ENCODE measurements around the gene TNS1.
"Not testable (repeated sequence)": the region's sequence is repeated elsewhere in the genome, so short reads cannot be mapped to it uniquely, and the experiment has no call there.

Gene TNS1
- 37.0 to 305 (median 97.3) reads per million in 18 experiments for total RNA-seq

DNA sequence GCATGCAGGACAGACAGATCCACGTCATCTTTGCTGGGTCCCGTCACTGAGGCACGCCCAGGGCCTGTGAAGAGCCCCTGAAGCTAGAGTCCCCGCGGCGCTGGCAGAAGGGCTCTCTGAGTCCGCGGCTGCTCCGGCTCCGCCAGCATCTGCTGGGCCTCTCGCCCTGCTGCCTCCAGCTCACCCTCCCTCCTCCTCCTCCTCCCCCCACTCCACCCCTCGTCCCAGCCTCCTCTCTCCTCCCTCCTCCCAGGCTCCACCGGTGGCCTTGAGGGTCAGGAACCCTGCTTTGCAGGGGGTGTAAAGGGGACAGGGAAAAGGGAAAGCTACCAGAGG lies at the start of gene TNS1:
Gene TNS1, minus strand, starts transcription at position 151 of the 336 bp plus-strand sequence. Its CDS starts 123 bp downstream, at position 28.
- DNase-seq, result no peak

DNA sequence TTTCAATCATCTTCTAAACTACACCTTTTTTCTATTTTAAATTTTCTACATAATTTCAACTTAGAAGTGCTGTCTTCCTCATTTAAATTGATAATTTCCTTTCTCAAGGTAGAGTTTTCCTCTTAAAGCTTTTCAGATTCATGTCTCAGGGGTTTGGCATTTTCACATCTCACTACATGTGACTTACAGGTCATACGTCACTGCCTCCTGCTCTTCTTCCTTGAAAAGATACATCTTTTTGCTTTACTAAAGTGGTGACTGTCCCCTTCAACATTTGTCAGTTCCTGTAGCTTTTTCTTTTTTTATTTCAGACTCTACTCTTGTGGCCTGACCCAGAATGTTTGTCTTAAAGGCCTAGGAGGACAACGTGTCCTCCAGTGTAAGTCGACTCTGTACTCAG lies 49.1 kb upstream of the TNS1 start:
- DNase-seq, result no peak

- DNase-seq, result peak; percentile 42 to 82
These were observed 44.9 kb upstream of the TNS1 start for GRCh38 chr2:218047536-218048225.

DNA sequence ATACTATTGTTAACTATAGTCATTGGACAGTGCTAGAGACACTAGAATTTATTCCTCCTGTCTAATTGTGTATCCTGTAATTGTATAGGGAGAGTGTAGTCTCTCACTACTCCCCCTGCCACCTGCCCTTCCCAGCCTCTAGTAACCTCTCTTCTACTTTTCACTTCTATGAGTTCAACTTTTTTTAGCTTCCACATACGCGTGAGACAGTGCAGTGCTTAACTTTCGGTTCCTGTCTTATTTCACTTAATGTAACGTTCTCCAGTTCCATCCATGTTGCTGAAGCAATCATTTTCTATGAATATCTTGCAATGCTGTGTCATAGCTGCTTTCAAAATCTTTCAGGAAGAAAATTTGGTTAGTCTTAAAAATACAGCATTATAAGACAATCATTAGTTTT lies 43.4 kb upstream of the TNS1 start:
- DNase-seq, result peak; percentile 83 to 95

DNA sequence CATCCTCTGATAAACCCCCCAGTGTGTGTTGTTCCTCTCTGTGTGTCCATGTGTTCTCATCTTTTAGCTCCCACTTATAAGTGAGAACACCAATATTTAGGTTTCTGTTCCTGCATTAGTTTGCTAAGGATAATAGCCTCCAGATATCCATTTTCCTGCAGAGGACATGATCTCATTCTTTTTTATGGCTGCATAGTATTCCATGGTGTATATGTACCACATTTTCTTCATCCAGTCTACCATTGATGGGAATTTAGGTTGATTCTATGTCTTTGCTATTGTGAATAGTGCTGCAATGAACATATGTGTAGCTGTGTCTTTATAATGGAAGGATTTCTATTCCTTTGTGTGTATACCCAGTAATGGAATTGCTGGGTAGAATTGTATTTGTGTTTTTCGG lies 41.8 kb upstream of the TNS1 start:
- not testable (repeated sequence) for DNase-seq

DNA sequence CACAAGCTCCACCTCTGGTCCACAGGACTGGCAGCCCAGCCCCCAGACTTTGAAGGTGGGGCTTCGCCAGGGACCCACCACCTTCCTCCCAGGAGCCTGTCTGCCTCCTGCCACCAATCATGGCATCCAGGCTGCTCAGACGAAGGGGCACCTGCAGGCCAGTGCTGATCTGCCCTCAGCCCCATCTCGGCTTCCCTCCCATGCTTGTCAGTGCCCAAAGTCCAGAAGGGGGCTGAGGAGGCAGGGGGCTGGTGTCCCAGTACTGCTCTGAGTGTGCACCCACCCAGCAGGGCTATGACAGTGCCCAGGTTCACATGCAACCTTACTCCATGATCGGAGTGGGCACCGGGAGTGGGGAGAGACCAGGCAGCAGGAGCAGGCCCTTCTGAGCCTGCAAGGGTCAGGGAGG lies 40.9 kb upstream of the TNS1 start:
- no peak for DNase-seq

GRCh38 chr2:218043100-218043499 lies 40.3 kb upstream of the TNS1 start:
- DNase-seq, result no peak

GRCh38 chr2:218041302-218042168 lies 38.7 kb upstream of the TNS1 start:
- no peak for DNase-seq

GRCh38 chr2:218040883-218041282 lies 38.1 kb upstream of the TNS1 start:
- DNase-seq, result no peak

GRCh38 chr2:218039171-218039570 lies 36.4 kb upstream of the TNS1 start:
- DNase-seq, result no peak

DNA sequence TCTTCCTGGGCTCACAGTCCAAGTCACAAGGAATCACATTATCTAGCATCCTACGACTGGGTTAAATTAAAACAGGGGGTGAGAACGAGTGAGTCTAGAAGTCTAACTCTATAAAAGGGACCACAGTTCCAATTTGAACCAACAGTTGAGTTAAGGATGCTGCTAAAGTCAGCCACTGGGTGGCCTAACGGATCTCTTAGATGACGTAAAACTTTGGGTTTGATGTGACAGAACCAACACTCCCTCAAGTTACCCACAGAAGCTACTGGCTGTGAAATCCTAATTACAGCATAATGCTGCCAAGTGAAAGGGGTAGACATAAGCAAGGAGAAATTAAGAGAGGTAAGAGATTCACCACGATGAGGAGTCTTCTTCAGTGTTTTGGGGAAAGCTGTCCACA lies 33.6 kb upstream of the TNS1 start:
- peak; percentile 64 to 65 for DNase-seq

DNA sequence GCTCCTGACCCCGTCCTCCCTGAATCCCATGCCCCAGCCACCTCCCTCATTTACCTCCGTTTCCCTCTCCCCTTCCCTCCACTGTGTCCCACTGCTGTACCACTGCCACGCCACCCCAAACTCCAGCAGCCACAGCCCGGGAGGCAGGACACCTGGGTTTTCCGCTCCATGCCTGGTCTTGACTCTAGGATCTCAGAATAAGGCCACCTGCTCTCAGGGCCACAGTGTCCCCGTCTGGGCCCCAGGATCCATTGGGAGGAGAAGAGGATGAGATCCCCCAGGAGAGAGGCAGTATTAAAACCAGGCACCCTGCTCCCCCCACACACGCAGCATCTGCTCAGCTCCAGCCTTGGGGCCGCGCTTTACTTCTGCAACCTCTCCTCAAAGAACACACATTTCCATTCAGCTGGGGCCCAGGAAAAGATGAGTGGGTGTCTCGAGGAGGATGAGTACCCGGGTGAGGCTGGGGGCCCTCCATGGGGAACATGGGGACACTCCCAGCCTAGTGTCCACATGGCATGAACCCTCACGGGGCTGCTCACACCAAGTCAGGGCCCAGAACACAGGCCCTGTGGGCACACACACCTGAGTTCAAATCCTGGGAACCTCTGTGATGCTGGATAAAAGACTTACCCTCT lies 32.8 kb upstream of the TNS1 start:
- no peak for DNase-seq

GRCh38 chr2:218034497-218035213 lies 31.9 kb upstream of the TNS1 start:
- peak; percentile 59 to 82 for DNase-seq

DNA sequence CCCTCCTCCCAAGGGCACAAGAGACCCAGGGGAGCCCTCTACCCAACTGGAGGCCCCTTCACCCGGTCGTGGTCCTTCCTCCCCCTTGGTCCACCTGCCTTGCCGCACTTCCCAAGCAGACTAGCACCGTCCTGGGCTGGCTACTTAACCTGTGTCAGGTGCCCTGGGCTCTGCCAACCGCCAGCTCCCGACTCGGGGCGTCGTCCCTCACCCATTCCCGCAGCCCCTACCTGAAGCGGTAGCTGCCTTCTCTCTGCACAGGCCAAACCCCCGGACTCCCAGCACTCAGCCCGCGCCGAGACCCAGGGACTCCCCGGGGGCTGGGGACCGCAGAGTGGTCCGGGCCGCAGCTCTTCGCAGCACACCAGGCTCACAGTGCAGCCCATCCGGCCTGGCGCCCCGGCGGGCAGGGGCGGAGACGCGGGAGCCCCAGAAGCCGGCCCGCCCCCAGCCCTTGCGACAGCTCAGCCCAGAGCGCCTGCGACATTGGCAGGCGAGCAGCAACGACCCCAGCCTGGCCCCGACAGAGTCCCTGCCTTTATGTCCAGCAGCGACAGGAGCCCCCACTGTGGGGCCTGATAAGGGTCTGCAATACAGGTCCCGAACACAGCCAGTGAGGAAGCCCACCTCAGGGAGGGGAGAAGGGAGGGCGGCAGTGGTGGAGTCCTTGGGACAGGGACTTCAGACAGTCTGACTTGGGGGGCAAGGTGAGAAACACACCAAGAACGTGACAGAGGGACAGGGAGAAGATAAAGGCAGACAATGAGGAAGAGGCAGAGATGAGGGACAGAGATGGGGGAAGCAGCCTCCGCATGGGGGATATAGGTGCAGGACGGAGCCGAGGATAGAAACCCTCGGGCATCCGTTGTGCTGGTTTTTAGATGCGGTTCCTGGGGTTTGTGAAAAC lies 31.0 kb upstream of the TNS1 start:
- no peak for DNase-seq

DNA sequence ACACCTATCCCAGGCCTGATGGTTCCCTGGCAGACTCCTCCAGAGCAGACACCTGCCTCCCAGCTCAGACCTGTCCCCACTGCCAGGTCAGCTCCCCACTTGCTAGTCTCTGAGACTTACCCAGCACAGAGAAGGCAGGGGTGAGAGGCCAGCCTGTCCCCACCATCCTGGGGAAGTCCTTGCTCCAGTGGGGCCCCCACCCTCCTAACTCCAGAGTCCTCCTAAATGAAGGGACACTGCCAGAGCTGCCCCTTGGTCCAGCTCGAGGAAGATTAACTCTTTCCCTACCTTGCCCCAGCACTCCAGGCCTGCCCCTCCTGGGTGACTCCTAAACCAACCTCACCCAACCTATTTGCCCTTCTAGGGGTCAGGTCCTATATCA lies 30.4 kb upstream of the TNS1 start:
- no peak for DNase-seq

DNA sequence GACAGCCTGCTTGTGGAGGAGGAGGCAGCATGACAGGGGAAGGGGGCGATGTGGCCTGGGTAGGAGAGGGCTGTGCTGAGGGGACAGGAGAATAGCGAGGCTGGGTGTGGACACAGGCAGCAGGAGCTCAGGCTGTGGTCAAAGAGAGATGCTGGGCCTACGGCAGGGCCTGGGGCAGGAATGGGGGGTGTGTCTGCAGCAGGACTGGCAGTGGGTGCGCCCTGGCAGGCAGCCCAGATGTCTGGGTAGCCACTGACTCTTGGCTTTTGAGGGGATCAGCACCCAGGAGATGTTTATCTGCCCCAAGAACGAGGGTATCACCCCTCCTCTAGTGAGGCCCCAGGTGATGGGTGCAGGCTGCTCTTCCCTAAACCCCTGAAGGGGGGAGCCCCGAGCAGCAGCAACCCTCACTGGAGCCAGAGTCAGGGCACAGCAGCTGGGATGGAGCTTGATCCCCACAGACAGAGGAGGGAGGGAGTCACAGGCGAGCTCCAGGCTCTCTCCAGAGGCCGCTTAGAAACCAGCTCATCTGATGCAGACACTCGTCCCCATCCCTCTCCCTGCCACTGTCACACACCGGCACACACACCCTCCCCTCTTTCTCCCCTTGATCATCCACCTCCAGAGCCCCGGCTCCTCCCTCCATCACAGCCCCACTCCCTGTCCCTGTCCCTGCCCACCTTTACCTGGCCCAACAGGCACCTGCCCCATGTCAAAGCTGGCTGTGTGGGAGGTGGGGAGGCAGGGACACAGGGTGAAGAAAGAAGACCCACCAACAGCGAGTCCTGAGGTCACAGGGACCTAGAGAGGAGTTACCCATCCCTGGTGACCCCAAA lies 29.8 kb upstream of the TNS1 start:
- no peak for DNase-seq

- DNase-seq, result no peak
These were observed 29.0 kb upstream of the TNS1 start for GRCh38 chr2:218031771-218032257.

- no peak for DNase-seq
These were observed 28.5 kb upstream of the TNS1 start for GRCh38 chr2:218031261-218031660.

GRCh38 chr2:218030409-218031195 lies 27.8 kb upstream of the TNS1 start:
- DNase-seq, result no peak

Measured in inflammatory macrophage (primary cell).